HepG2 (cell line): ENCODE measurements around the gene RUNDC1. TPM values are rescaled to one million over a fixed set of nuclear protein-coding genes. Genes with fewer than 3 reads are reported as not detected.
A peak's percentile ranks its signal among the peaks of the same experiment; 100 is the strongest.

Experiments
- CCDC6 ChIP-seq: sonication (generic); formaldehyde crosslinking; IDR thresholded peaks from 2 replicates; pipeline ENCODE4 v1.8.1; 2022; ENCODE audit warnings: mild to moderate bottlenecking, missing genetic modification reagents, moderate library complexity
- HNF4G ChIP-seq, 2 experiments: sonication (generic) in 1 of 2; formaldehyde crosslinking in 1 of 2; IDR thresholded peaks; 2 replicates each; pipeline versions ENCODE4 v1.4.0 to v1.6.1; 2011 to 2020; ENCODE audit warnings: borderline replicate concordance in 2 of 2, low read depth in 2 of 2, mild to moderate bottlenecking in 2 of 2, low read length in 1 of 2, missing genetic modification reagents in 1 of 2, moderate library complexity in 1 of 2
- KAT8 ChIP-seq: IDR thresholded peaks from 2 replicates; pipeline ENCODE4 v1.6.1; 2016; ENCODE audit warnings: missing genetic modification reagents, missing compliant biosample characterization
- NFYC ChIP-seq: IDR thresholded peaks from 2 replicates; pipeline ENCODE4 v1.6.1; 2016; ENCODE audit warnings: missing genetic modification reagents, missing compliant biosample characterization
- NR3C1 ChIP-seq: sonication (generic); formaldehyde crosslinking; IDR thresholded peaks from 2 replicates; pipeline ENCODE4 v1.4.0; 2020; ENCODE audit warnings: missing genetic modification reagents
- POGZ ChIP-seq: sonication (generic); formaldehyde crosslinking; IDR thresholded peaks from 2 replicates; pipeline ENCODE4 v1.4.0; 2020; ENCODE audit warnings: mild to moderate bottlenecking, missing genetic modification reagents
- ZNF274 ChIP-seq: sonication (generic); formaldehyde crosslinking; IDR thresholded peaks from 2 replicates; pipeline ENCODE4 v1.5.1; 2020; ENCODE audit warnings: mild to moderate bottlenecking, missing genetic modification reagents
- ZNF33A ChIP-seq: sonication (generic); formaldehyde crosslinking; IDR thresholded peaks from 2 replicates; pipeline ENCODE4 v1.5.1; 2020; ENCODE audit warnings: missing genetic modification reagents, mild to moderate bottlenecking, moderate library complexity, borderline replicate concordance
- ZNF7 ChIP-seq: IDR thresholded peaks from 2 replicates; pipeline ENCODE4 v1.6.1; 2016; ENCODE audit warnings: missing biosample characterization, missing genetic modification reagents
- polyA plus RNA-seq, 8 experiments: library from polyadenylated mRNA; depleted of rRNA in 3 of 8; stranded (reverse) in 7 of 8; unstranded in 1 of 8; fragments of >200 nt; fragmentation: Illumina TruSeq in 4 of 8; extraction: Trizol in 4 of 8; gene quantifications; 2 replicates each; pipeline versions ENCODE4 v1.2.1 to v1.2.3, GENCODE V29; 2011 to 2016; ENCODE audit warnings: low read depth in 4 of 8, missing spikeins in 1 of 8, mixed read lengths in 1 of 8; ENCODE audit not compliant: insufficient read depth in 1 of 8
- total RNA-seq, 5 experiments: library from RNA; depleted of rRNA; stranded (reverse); fragments of >200 nt; fragmentation: Illumina TruSeq; extraction: Trizol; gene quantifications; 2 replicates each; pipeline ENCODE4 v1.2.3, GENCODE V29; 2016; ENCODE audit warnings: low read depth in 1 of 5
- TF ChIP-seq, protein P1 (sequence below): sonication (generic); formaldehyde crosslinking; IDR thresholded peaks from 2 replicates; pipeline ENCODE4 v1.4.0; 2020; ENCODE audit warnings: missing genetic modification reagents, borderline replicate concordance
- TF ChIP-seq, protein P2 (sequence below): sonication (generic); formaldehyde crosslinking; IDR thresholded peaks from 2 replicates; pipeline ENCODE4 v1.4.0; 2020; ENCODE audit warnings: missing genetic modification reagents
- TF ChIP-seq, protein P3 (sequence below): IDR thresholded peaks from 2 replicates; pipeline ENCODE4 v1.6.1; 2016; ENCODE audit warnings: low read depth, control low read depth
- TF ChIP-seq, protein P4 (sequence below): sonication (generic); formaldehyde crosslinking; IDR thresholded peaks from 2 replicates; pipeline ENCODE4 v1.9.0; 2021; ENCODE audit warnings: missing genetic modification reagents, borderline replicate concordance

RUNDC1 gene
- total and polyA plus RNA-seq, 2 of the 13 experiments (the other 11 are each of a cell fraction or from before 2014, with no cell fraction given): 10.3 to 11.4 TPM

DNA sequence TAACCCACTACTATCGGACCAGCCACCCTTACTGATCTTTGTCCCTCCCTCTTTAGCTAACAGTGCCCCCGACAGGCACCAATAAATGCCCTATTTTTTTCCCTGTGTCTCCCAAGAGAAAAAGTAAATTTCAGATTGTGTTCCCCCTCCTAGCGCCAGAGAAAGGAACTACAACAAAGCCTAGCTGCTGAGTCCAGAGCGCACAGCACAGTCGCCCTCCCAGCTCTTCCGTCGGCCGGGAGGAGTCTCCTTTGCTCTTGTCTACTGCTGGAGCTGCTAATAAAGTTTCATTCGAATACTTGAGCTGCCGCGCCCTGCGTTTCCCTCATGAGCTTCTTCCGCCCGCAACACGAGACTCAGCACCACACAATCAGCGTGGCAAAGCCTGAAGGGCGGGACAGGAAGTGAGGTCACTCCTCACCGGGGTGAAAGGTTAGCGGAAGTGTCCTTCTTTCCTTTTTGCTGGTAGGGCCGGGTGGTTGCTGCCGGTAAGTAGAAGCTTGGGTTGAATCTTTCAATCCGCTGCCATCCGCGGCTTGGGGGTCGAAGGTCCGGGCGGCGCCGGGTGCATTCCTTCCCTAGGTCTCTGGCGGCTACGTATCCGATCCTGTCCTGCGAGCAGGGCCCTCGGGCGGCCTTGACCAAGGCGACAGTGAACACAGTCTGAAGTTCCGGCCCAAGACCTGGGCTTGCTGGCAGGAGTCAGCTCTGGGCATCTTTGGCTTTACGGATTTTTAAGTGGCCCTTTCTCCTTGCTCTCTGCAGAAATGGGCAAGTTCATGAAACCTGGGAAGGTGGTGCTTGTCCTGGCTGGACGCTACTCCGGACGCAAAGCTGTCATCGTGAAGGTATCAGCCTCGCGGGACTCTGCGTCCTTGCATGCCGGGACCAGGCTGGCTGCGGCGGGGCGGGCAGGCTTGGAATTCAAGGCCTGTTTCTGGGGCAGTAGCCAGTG is 17.9 kb downstream of the RUNDC1 start, which contains the start of gene RPL27 (continued):
- TF ChIP-seq, protein P1, sequence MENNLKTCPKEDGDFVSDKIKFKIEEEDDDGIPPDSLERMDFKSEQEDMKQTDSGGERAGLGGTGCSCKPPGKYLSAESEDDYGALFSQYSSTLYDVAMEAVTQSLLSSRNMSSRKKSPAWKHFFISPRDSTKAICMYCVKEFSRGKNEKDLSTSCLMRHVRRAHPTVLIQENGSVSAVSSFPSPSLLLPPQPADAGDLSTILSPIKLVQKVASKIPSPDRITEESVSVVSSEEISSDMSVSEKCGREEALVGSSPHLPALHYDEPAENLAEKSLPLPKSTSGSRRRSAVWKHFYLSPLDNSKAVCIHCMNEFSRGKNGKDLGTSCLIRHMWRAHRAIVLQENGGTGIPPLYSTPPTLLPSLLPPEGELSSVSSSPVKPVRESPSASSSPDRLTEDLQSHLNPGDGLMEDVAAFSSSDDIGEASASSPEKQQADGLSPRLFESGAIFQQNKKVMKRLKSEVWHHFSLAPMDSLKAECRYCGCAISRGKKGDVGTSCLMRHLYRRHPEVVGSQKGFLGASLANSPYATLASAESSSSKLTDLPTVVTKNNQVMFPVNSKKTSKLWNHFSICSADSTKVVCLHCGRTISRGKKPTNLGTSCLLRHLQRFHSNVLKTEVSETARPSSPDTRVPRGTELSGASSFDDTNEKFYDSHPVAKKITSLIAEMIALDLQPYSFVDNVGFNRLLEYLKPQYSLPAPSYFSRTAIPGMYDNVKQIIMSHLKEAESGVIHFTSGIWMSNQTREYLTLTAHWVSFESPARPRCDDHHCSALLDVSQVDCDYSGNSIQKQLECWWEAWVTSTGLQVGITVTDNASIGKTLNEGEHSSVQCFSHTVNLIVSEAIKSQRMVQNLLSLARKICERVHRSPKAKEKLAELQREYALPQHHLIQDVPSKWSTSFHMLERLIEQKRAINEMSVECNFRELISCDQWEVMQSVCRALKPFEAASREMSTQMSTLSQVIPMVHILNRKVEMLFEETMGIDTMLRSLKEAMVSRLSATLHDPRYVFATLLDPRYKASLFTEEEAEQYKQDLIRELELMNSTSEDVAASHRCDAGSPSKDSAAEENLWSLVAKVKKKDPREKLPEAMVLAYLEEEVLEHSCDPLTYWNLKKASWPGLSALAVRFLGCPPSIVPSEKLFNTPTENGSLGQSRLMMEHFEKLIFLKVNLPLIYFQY (CRISPR knock-in tag): peak; percentile 75
- TF ChIP-seq, protein P2, sequence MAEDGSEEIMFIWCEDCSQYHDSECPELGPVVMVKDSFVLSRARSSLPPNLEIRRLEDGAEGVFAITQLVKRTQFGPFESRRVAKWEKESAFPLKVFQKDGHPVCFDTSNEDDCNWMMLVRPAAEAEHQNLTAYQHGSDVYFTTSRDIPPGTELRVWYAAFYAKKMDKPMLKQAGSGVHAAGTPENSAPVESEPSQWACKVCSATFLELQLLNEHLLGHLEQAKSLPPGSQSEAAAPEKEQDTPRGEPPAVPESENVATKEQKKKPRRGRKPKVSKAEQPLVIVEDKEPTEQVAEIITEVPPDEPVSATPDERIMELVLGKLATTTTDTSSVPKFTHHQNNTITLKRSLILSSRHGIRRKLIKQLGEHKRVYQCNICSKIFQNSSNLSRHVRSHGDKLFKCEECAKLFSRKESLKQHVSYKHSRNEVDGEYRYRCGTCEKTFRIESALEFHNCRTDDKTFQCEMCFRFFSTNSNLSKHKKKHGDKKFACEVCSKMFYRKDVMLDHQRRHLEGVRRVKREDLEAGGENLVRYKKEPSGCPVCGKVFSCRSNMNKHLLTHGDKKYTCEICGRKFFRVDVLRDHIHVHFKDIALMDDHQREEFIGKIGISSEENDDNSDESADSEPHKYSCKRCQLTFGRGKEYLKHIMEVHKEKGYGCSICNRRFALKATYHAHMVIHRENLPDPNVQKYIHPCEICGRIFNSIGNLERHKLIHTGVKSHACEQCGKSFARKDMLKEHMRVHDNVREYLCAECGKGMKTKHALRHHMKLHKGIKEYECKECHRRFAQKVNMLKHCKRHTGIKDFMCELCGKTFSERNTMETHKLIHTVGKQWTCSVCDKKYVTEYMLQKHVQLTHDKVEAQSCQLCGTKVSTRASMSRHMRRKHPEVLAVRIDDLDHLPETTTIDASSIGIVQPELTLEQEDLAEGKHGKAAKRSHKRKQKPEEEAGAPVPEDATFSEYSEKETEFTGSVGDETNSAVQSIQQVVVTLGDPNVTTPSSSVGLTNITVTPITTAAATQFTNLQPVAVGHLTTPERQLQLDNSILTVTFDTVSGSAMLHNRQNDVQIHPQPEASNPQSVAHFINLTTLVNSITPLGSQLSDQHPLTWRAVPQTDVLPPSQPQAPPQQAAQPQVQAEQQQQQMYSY (CRISPR knock-in tag): peak; percentile 58; the same call in 1 of the 2 replicates
- no peak for TF ChIP-seq NR3C1 (CRISPR knock-in tag)
- TF ChIP-seq, protein P3, sequence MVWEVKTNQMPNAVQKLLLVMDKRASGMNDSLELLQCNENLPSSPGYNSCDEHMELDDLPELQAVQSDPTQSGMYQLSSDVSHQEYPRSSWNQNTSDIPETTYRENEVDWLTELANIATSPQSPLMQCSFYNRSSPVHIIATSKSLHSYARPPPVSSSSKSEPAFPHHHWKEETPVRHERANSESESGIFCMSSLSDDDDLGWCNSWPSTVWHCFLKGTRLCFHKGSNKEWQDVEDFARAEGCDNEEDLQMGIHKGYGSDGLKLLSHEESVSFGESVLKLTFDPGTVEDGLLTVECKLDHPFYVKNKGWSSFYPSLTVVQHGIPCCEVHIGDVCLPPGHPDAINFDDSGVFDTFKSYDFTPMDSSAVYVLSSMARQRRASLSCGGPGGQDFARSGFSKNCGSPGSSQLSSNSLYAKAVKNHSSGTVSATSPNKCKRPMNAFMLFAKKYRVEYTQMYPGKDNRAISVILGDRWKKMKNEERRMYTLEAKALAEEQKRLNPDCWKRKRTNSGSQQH (CRISPR knock-in tag): peak; percentile 92
- peak; percentile 100 for TF ChIP-seq KAT8
- TF ChIP-seq ZNF7: no peak; the same call in 1 of the 2 replicates
- peak; percentile 35; the same call in 1 of the 2 replicates for TF ChIP-seq HNF4G (IDR thresholded peaks at IDR 0.05; ENCODE audit: borderline replicate concordance, low read depth, low read length)
- peak; percentile 86 for TF ChIP-seq HNF4G (CRISPR knock-in tag; IDR thresholded peaks at IDR 0.05; ENCODE audit: borderline replicate concordance, low read depth)
- peak; percentile 77 for TF ChIP-seq ZNF274 (CRISPR knock-in tag)
- peak; percentile 88 for TF ChIP-seq NFYC
- TF ChIP-seq ZNF33A (CRISPR knock-in tag): peak; percentile 91; the same call in 1 of the 2 replicates
- TF ChIP-seq, protein P4, sequence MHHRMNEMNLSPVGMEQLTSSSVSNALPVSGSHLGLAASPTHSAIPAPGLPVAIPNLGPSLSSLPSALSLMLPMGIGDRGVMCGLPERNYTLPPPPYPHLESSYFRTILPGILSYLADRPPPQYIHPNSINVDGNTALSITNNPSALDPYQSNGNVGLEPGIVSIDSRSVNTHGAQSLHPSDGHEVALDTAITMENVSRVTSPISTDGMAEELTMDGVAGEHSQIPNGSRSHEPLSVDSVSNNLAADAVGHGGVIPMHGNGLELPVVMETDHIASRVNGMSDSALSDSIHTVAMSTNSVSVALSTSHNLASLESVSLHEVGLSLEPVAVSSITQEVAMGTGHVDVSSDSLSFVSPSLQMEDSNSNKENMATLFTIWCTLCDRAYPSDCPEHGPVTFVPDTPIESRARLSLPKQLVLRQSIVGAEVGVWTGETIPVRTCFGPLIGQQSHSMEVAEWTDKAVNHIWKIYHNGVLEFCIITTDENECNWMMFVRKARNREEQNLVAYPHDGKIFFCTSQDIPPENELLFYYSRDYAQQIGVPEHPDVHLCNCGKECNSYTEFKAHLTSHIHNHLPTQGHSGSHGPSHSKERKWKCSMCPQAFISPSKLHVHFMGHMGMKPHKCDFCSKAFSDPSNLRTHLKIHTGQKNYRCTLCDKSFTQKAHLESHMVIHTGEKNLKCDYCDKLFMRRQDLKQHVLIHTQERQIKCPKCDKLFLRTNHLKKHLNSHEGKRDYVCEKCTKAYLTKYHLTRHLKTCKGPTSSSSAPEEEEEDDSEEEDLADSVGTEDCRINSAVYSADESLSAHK (CRISPR knock-in tag): peak; percentile 73; the same call in 1 of the 2 replicates
- TF ChIP-seq CCDC6 (CRISPR knock-in tag): peak; percentile 93; the same call in 1 of the 2 replicates
- peak; percentile 94 for TF ChIP-seq POGZ (CRISPR knock-in tag)
